GM12891 (cell line): ENCODE measurements around the gene OR4K2. TPM values are rescaled to one million over a fixed set of nuclear protein-coding genes. Genes with fewer than 3 reads are reported as not detected.
"Not testable (repeated sequence)": the region's sequence is repeated elsewhere in the genome, so short reads cannot be mapped to it uniquely, and the experiment has no call there.

Experiments used
- DNase-seq: peaks from one replicate; pipeline ENCODE4 v3.0.0; 2011; ENCODE audit warnings: low spot score; ENCODE audit not compliant: insufficient read length
- FAIRE-seq: peaks from 2 replicates; lab custom pipeline; 2011; peaks lifted over from hg19 to GRCh38; lab: Jason Lieb, UNC
- PAX5 ChIP-seq: IDR thresholded peaks from 2 replicates; pipeline ENCODE4 v1.6.1; 2011; ENCODE audit warnings: low read length, moderate library complexity, mild to moderate bottlenecking; ENCODE audit not compliant: insufficient read depth, severe bottlenecking
- POLR2A ChIP-seq: IDR thresholded peaks from 2 replicates; pipeline ENCODE4 v1.6.1; 2011; ENCODE audit warnings: low read depth, low read length, control low read depth
- POLR2AphosphoS5 ChIP-seq: IDR thresholded peaks from 2 replicates; pipeline ENCODE4 v1.6.1; 2011; ENCODE audit warnings: low read depth, low read length, control low read depth
- POU2F2 ChIP-seq: IDR thresholded peaks from 2 replicates; pipeline ENCODE4 v1.6.1; 2011; ENCODE audit warnings: low read depth, mild to moderate bottlenecking, control low read depth, low read length, moderate library complexity
- SPI1 ChIP-seq: IDR thresholded peaks from 2 replicates; pipeline ENCODE4 v1.6.1; 2011; ENCODE audit warnings: low read depth, low read length, control low read depth
- TAF1 ChIP-seq: IDR thresholded peaks from 2 replicates; pipeline ENCODE4 v1.6.1; 2011; ENCODE audit warnings: low read depth, low read length, control low read depth
- polyA plus RNA-seq: library from polyadenylated mRNA; unstranded; fragments of >200 nt; gene quantifications from one replicate; pipeline ENCODE4 v1.2.1, GENCODE V29; 2012; ENCODE audit warnings: low read depth, missing spikeins, inconsistent platforms; ENCODE audit not compliant: missing spikeins

OR4K2 gene
- polyA plus RNA-seq: not detected

DNA sequence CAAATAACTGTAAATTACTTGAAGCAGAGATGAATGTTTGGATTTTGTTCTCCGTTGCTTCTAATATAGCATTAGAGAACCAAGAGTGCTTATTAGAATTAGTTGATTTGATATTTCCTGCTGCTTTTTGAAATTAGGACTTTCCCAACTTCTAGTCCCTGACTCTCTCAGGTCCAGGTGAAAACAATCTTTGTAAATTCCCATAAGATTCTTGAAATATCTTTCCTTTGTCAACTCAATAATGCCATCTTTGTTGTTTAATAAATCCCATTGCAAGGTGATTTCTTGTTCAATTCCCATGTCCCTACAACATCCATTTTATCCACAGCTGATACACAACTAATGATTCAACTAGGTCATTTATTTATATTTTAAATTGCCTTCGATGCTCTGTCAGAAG is at the start of gene OR4K2:
Gene OR4K2 (plus strand): TSS at position 301 of the 400 bp plus-strand sequence. CDS start 1,126 bp downstream, outside the sequence.
- no peak for FAIRE-seq
- no peak for TF ChIP-seq POU2F2
- TF ChIP-seq POLR2AphosphoS5: no peak
- TF ChIP-seq PAX5: no peak
- TF ChIP-seq POLR2A: no peak
- DNase-seq: no peak

DNA sequence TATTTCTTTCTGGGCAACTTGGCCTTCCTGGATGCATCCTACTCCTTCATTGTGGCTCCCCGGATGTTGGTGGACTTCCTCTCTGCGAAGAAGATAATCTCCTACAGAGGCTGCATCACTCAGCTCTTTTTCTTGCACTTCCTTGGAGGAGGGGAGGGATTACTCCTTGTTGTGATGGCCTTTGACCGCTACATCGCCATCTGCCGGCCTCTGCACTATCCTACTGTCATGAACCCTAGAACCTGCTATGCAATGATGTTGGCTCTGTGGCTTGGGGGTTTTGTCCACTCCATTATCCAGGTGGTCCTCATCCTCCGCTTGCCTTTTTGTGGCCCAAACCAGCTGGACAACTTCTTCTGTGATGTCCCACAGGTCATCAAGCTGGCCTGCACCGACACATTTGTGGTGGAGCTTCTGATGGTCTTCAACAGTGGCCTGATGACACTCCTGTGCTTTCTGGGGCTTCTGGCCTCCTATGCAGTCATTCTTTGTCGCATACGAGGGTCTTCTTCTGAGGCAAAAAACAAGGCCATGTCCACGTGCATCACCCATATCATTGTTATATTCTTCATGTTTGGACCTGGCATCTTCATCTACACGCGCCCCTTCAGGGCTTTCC is 47.2 kb upstream of the OR4K2 start:
- not testable (repeated sequence) for DNase-seq, FAIRE-seq

- FAIRE-seq (no peak), DNase-seq (no peak)
- TF ChIP-seq SPI1 (no peak), POU2F2 (no peak), POLR2A (no peak), POLR2AphosphoS5 (no peak), PAX5 (no peak), TAF1 (no peak)
These were observed 46.6 kb upstream of the OR4K2 start for GRCh38 chr14:19828314-19828713.

DNA sequence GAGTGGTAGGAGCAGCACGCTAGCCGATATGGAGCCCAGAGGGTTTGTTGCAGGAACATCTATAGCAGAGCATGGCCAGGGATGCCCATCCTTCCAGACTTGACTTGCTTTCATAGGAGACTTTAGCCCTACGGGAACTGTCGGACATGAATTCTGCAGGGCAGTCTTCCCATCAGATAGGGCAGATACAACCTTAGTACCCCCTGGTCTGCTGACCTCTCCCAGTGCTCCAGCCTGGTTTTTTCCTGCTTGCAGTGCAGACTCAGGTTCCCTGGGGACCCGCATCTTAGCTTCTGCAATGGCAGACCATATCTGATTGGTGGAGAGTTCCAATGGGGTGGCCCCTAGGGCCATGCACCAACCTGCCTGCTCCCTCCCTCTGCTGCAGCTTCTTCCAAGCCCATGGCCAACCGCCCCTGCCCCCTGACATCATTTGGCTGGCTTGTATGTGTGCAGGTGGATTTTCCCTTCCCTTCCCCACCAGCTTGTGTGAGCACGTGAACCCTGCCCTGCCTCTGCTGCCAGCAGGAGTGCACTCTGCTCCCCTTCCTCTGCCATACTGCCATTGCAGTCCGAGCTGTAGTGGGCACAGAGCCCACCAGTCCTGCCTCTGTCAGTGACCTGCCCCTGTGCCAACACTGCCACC is 40.6 kb upstream of the OR4K2 start:
- FAIRE-seq, DNase-seq: not testable (repeated sequence)

- DNase-seq (no peak), FAIRE-seq (no peak)
- no peak for TF ChIP-seq TAF1
- TF ChIP-seq POLR2AphosphoS5: no peak
- no peak for TF ChIP-seq PAX5
- no peak for TF ChIP-seq SPI1
- TF ChIP-seq POU2F2: no peak
- TF ChIP-seq POLR2A: no peak
These were observed 36.5 kb upstream of the OR4K2 start for GRCh38 chr14:19838433-19838832.

GRCh38 chr14:19851365-19851764 is 23.6 kb upstream of the OR4K2 start:
- FAIRE-seq: no peak
- no peak for TF ChIP-seq POLR2AphosphoS5

GRCh38 chr14:19866061-19866669 is 8.8 kb upstream of the OR4K2 start:
- not testable (repeated sequence) for DNase-seq, FAIRE-seq

More at GRCh38 chr14:19851365-19851764, 23.6 kb upstream of the OR4K2 start:
- DNase-seq: no peak

DNA sequence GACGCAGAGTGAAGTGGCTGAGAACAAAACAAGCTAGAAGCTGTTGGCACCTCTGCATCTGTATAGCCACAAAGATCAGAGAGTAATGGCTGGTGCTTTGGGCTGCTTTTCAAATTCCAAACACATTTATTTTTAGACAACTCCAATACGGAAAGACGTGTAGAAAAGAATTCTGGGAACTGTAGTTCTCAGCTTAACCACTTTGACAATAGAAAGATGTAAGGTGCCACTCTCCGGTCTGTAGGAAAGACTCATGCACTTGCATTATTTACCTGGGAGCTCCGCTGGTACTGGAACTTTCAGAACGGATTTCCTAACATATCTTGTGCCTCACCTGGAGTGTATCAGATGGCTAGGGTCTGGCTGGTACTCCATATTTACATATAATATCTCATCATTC is 1.8 kb upstream of the OR4K2 start:
- FAIRE-seq: no peak
- no peak for TF ChIP-seq POLR2A
- TF ChIP-seq POU2F2: no peak
- no peak for TF ChIP-seq TAF1
- TF ChIP-seq SPI1: no peak
- no peak for TF ChIP-seq PAX5
- no peak for TF ChIP-seq POLR2AphosphoS5
- DNase-seq: no peak

- no peak for DNase-seq
- FAIRE-seq: no peak
- TF ChIP-seq POLR2AphosphoS5: no peak
- TF ChIP-seq POU2F2: no peak
- TF ChIP-seq TAF1: no peak
- TF ChIP-seq POLR2A: no peak
- TF ChIP-seq SPI1: no peak
- TF ChIP-seq PAX5: no peak
These were observed 3.2 kb downstream of the OR4K2 start for GRCh38 chr14:19878029-19878642.

DNA sequence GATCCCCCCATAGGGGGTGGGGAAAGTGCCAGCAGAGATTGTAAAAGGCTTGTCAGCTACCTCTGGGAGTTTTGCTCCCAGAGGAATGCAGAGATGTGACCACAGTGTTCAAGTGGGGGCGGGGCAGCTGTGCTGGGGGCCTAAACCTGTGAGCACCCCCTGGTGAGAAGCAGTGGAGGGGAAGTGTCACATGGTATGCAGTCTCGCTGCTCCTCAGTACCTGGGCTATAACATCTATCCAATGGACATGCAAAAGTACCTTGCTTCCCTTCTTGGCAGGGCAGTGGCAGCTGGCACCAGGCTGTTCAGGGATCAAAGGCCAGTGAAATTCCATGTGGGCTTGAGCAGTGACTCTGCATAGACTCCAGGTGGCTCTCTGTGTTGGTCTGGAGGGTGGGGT is 20.3 kb downstream of the OR4K2 start:
- FAIRE-seq: no peak
- DNase-seq: no peak
- TF ChIP-seq PAX5 (no peak), POLR2AphosphoS5 (no peak)

DNA sequence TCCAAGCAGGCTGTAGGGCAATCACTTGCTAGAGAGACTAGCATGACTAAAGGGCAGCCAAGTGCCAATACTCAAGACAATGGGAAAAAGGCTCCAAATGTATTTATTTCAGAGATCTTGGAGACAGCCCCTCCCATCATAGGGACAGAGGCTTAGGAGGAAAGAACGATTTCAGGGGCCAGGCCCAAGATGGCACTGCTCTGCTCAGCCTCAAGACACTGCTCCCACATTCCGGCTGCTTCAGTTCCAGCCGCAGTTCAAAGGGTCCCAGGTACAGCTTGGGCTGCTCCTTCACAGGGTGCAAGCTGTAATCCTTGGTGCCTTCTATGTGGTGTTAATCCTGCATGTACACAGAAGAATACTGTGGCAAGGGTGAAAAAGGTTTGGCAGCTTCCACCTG is 26.1 kb downstream of the OR4K2 start:
- DNase-seq (no peak), FAIRE-seq (no peak)
- TF ChIP-seq POLR2AphosphoS5 (no peak), POLR2A (no peak), TAF1 (no peak), POU2F2 (no peak), PAX5 (no peak), SPI1 (no peak)
